ENCODE measurements around the gene NRL.

NRL gene

GRCh38 chr14:24145219-24145618, 30.5 kb upstream of the NRL start:
- in situ Hi-C loops (cut with MboI; ENCODE audit: low sequenced_read_pairs) = no loop called here

GRCh38 chr14:24144451-24144850, 29.7 kb upstream of the NRL start:
- in situ Hi-C loops (cut with MboI; ENCODE audit: low sequenced_read_pairs) = no loop called here

DNA sequence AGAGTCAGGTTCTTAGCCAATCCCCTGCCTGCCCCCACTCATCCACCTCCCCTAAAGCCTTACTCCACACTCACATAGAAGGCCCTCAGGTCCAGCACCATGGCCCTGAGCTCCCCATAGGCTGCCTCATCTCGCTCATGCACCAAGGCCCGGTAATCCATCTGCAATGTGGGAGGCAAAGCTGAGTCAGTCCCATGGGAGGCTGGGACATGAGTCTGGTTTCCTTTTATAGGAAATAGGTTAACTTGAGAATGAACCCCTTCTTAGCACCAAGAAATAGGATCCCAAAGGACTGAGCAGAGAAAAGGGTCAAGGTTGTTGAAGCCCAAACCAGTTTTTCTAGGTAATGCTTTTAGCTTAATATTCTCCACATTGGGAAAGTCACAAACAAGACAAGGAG, 28.8 kb upstream of the NRL start:
- in situ Hi-C loops (cut with MboI; ENCODE audit: low sequenced_read_pairs) = no loop called here

- in situ Hi-C loops (cut with MboI; ENCODE audit: low sequenced_read_pairs) = no loop called here
These were observed 26.5 kb upstream of the NRL start, which contains the start of gene EMC9 for GRCh38 chr14:24141097-24141880. Gene EMC9, minus strand, starts transcription at chr14:24141591. Its CDS starts 287 bp downstream, at chr14:24141304.

DNA sequence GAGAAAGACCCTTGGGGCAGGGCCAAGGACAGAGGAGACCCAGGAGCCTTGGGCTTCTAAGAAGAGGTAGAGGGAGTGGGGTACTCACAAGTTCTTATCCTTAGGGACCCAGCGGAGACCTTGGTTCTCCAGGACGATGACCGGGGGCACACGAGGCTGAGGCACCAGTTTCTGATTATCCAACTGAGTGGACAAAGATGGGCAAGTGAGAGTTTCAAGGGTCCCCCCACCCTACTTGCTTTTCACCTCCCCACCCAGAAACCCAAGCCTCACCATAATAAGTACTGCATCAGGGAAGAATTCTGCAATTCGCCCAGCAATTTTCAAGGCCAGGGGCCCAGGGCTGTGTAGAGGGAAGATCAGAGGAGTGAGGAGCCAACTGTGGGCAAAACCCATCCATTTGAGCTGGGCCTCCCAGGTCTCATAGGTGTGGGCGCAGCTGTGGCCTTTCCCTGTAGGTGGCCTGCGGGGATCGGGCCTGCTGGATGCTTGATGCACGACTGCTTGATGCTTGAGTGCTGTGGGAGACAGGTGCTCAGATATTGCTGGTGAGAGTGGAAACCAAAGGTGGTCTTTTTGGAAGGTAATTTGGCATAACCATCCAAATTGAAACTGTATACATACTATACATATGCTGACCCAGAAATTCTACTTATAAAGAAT, 24.7 kb upstream of the NRL start:
- in situ Hi-C loops (cut with MboI; ENCODE audit: low sequenced_read_pairs) = no loop called here

- in situ Hi-C loops (cut with MboI; ENCODE audit: low sequenced_read_pairs) = no loop called here
These were observed 23.9 kb upstream of the NRL start for GRCh38 chr14:24138396-24139271.

- in situ Hi-C loops (cut with MboI; ENCODE audit: low sequenced_read_pairs) = no loop called here
These were observed 23.0 kb upstream of the NRL start for GRCh38 chr14:24137529-24138395.

DNA sequence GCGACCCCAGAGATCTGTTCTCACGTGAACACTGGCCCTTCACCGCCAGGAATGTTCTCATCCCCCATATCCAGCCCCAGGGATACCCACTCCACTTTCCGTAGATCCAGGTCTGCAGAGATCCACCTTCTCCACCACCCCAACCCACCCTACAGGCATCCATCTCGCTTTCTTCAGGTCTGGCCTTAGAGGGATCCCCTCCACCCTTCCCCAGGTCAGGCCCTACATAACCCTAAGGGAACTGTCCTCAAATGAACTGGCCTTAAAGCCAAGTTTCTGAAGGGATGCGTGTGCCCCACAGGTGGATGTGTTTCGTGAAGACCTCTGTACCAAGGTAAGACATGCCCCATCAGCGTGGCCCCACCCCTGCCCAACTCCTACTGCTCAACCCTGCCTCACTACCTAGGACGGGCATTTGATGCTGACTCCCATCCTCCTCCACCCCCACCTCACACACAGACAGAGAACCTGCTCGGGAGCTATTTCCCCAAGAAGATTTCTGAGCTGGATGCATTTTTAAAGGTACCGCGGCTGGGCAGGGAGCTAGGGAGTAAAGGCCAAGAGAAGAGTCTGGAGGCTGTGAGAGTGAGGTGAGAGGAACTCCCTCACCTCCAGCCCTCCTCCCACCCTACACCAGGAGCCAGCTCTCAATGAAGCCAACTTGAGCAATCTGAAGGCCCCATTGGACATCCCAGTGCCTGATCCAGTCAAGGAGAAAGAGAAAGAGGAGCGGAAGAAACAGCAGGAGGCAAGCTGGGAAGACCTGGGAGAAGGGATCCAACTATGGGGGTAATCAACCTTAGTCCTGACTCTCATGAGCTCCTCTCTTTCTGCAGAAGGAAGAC, 22.2 kb upstream of the NRL start:
- in situ Hi-C loops (cut with MboI; ENCODE audit: low sequenced_read_pairs) = no loop called here

GRCh38 chr14:24135834-24136683, 21.3 kb upstream of the NRL start, which contains the start of gene PSME1:
Gene PSME1, plus strand, starts transcription at chr14:24136194. Its CDS starts 69 bp downstream, at chr14:24136263.
- in situ Hi-C loops (cut with MboI; ENCODE audit: low sequenced_read_pairs) = no loop called here

DNA sequence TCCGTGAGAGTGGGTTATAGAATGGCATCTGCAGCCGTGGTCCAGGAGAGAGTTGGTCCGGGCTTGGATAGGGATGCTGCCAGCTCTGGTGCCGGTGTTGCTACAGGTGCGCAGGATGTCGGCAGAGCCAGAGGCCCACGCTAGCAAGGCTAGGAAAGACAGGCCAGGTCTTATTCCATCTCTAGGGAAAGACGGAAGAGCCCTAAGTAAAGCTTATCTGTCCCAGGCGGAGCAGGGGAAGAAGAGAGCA, 20.8 kb upstream of the NRL start:
- in situ Hi-C loops (cut with MboI; ENCODE audit: low sequenced_read_pairs) = no loop called here

GRCh38 chr14:24133735-24134134, 19.0 kb upstream of the NRL start:
- in situ Hi-C loops (cut with MboI; ENCODE audit: low sequenced_read_pairs) = no loop called here

DNA sequence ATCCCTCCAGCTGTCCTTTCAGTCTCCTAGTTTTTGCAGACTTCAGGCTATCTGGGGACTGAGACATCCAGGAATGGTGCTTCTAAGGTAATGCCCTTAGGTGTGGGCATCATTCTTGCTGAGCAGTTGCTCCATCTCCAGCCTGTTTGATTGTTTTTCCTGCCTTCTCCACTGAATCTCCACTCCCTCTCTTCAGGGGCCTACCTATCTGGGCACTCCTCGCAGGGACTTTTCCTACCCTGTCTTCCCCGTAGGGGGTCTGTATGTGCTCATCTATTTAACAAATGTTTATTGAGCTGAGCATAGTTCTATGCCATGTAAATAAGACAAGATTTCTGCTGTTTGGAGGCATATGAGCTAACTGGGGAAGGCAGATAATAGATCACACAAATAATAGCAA, 18.2 kb upstream of the NRL start:
- in situ Hi-C loops (cut with MboI; ENCODE audit: low sequenced_read_pairs) = no loop called here

- in situ Hi-C loops (cut with MboI; ENCODE audit: low sequenced_read_pairs) = no loop called here
These were observed 17.4 kb upstream of the NRL start for GRCh38 chr14:24132061-24132685.

- in situ Hi-C loops (cut with MboI; ENCODE audit: low sequenced_read_pairs) = no loop called here
These were observed 16.8 kb upstream of the NRL start for GRCh38 chr14:24131549-24131966.

DNA sequence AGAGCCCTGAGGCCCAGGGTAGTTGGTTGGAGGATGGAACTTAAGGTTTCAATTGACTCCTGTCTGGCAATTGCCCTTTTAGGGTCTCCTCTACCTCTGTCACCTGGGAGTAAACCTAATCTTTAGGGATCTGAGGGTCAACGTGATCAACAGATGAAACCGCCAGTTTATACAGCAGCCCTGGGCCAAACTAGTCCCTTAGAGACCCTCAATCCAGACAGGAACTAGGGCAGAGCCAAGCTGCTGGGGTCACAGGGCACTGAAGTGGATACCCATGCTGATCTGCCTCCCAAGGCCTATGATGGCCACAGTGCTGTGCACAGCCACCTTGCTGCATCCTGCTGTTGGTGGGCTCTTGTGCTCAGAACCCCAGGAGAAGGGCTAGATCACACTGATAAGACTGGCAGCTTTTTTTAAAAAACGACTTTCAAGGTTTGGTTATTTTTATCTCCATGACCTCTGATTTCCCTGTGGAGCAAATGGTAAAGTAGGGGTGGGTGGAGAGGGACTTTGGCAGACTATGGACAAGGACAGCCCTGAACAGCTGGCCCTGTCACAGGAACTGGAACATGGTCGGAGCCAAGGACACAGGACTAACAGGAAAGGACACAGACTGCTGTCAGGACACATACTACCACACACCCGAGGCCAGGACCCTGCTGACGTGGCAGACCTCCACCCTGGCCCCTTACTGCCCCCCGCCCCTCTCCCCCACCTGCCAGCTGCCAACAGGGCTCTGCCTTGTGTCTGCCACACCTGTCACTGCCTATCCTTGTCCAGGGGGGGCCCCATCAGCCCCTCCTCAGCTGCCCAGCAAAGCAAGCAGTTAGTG, 16.2 kb upstream of the NRL start:
- in situ Hi-C loops (cut with MboI; ENCODE audit: low sequenced_read_pairs) = no loop called here

GRCh38 chr14:24130380-24130716, 15.6 kb upstream of the NRL start, which contains the start of gene FITM1:
Gene FITM1, plus strand, starts transcription at chr14:24130659. Its CDS starts 905 bp downstream, at chr14:24131564.
- in situ Hi-C loops (cut with MboI; ENCODE audit: low sequenced_read_pairs) = no loop called here

GRCh38 chr14:24129410-24129998, 14.8 kb upstream of the NRL start:
- in situ Hi-C loops (cut with MboI; ENCODE audit: low sequenced_read_pairs) = no loop called here
